ENCODE data around the gene NUMB.

Gene NUMB

GRCh38 chr14:73458183-73458976, at the start of gene NUMB:
NUMB (minus strand) TSS chr14:73458546; CDS start chr14:73355751, 102,795 bp downstream.
- peak within 1 kb of the TSS; percentile 85 for H3K27ac ChIP-seq
- DNase-seq (ENCODE audit: low spot score): peak; percentile 100
- CTCF ChIA-PET: interaction anchor here (0.6 to 1.0 kb wide), 2 partner anchors 14 to 130 kb away, joined by 4 to 5 read pairs; no protein-coding TSS in a partner anchor
- no peak for TF ChIP-seq CTCF (conservative IDR thresholded peaks at IDR 0.05; ENCODE audit: low read depth)
- POLR2A ChIA-PET (ENCODE audit: low non-redundant PET): interaction anchor here (0.6 kb wide), 1 partner anchor 322 kb away, joined by 3 read pairs; the partner anchor contains the start of gene PSEN1

- DNase-seq (ENCODE audit: low spot score): no peak
- ChIA-PET POLR2A (ENCODE audit: low non-redundant PET) (no interaction called here), CTCF (interaction anchor here (0.7 kb wide), 1 partner anchor 28 kb away, joined by 3 read pairs; no protein-coding TSS in a partner anchor)
- no peak overlapping the region for H3K27ac ChIP-seq
- TF ChIP-seq CTCF (conservative IDR thresholded peaks at IDR 0.05; ENCODE audit: low read depth): no peak
Observed at GRCh38 chr14:73503648-73504047, 45.3 kb upstream of the NUMB start.

GRCh38 chr14:73502017-73502619, 43.8 kb upstream of the NUMB start:
- ChIA-PET CTCF (interaction anchor here (0.6 to 0.7 kb wide), 2 partner anchors 12 to 30 kb away, joined by 3 to 8 read pairs; no protein-coding TSS in a partner anchor), POLR2A (ENCODE audit: low non-redundant PET) (no interaction called here)
- no peak overlapping the region for H3K27ac ChIP-seq
- no peak for TF ChIP-seq CTCF (conservative IDR thresholded peaks at IDR 0.05; ENCODE audit: low read depth)
- no peak for DNase-seq (ENCODE audit: low spot score)

- no peak overlapping the region for H3K27ac ChIP-seq
- peak; percentile 46 for DNase-seq (ENCODE audit: low spot score)
- CTCF ChIA-PET: interaction anchor here (0.6 to 1.0 kb wide), 4 partner anchors 161 to 1792 kb away, joined by 3 to 5 read pairs (median 4); no protein-coding TSS in a partner anchor
- TF ChIP-seq CTCF (conservative IDR thresholded peaks at IDR 0.05; ENCODE audit: low read depth): no peak
- POLR2A ChIA-PET (ENCODE audit: low non-redundant PET): no interaction called here
Observed at GRCh38 chr14:73500360-73500759, 42.0 kb upstream of the NUMB start.

GRCh38 chr14:73494593-73494992, 36.2 kb upstream of the NUMB start:
- no peak overlapping the region for H3K27ac ChIP-seq
- POLR2A ChIA-PET (ENCODE audit: low non-redundant PET): no interaction called here
- CTCF ChIA-PET: interaction anchor here (0.7 kb wide), 1 partner anchor 199 kb away, joined by 4 read pairs; no protein-coding TSS in a partner anchor
- no peak for TF ChIP-seq CTCF (conservative IDR thresholded peaks at IDR 0.05; ENCODE audit: low read depth)
- DNase-seq (ENCODE audit: low spot score): no peak

GRCh38 chr14:73492670-73493069, 34.3 kb upstream of the NUMB start:
- no peak for DNase-seq (ENCODE audit: low spot score)
- no peak overlapping the region for H3K27ac ChIP-seq
- ChIA-PET CTCF (interaction anchor here (0.6 kb wide), 1 partner anchor 85 kb away, joined by 3 read pairs; no protein-coding TSS in a partner anchor), POLR2A (ENCODE audit: low non-redundant PET) (no interaction called here)
- TF ChIP-seq CTCF (conservative IDR thresholded peaks at IDR 0.05; ENCODE audit: low read depth): no peak
